NCI-H460 (cell line): ENCODE data around the gene FDX2. TPM values are rescaled to one million over a fixed set of nuclear protein-coding genes. Genes with fewer than 3 reads are reported as not detected.

Source experiments
- small RNA-seq, 2 experiments: library from RNA; depleted of rRNA; stranded (forward); fragments of <200 nt; gene quantifications; one replicate each; pipeline ENCODE3, GENCODE V24; 2014
- total RNA-seq: library from RNA; depleted of rRNA; stranded (reverse); fragments of >200 nt; shearing (Covaris generic); gene quantifications from 2 replicates; pipeline ENCODE4 v1.2.3, GENCODE V29; 2014; rRNA removed

FDX2 gene
- total RNA-seq, 1 experiment from 2014 or later, result 12.6 TPM

Small RNAs within 50 kb of the gene (small RNA-seq; reads per million reads assigned to genes)
- 0 reads per million in 2 experiments for gene AC011511.1
- 0 reads per million in 2 experiments for gene AC011511.4

Other genes with a start within 250 kb of the FDX2 start
- gene SHFL, start 229.7 kb downstream of the FDX2 start, total RNA-seq, result 9.1 and 9.4 TPM in 2 replicates
- gene ANGPTL6, start 213.3 kb downstream of the FDX2 start, total RNA-seq, result not detected in 2 replicates
- gene PPAN, start 209.7 kb downstream of the FDX2 start, total RNA-seq, result 38.5 and 39.7 TPM in 2 replicates
- gene P2RY11, start 204.3 kb downstream of the FDX2 start, total RNA-seq, result 3.6 and 6.0 TPM in 2 replicates
- 227 and 253 TPM in 2 replicates for gene EIF3G, start 196.1 kb downstream of the FDX2 start, total RNA-seq
- 49.9 and 54.2 TPM in 2 replicates for gene DNMT1, start 121.1 kb downstream of the FDX2 start, total RNA-seq
- 1.5 and 1.8 TPM in 2 replicates for gene S1PR2, start 84.7 kb downstream of the FDX2 start, total RNA-seq
- gene MRPL4, start 63.8 kb downstream of the FDX2 start, total RNA-seq, result 73.9 and 81.6 TPM in 2 replicates
- 1.1 and 1.6 TPM in 2 replicates for gene ICAM1, start 44.9 kb downstream of the FDX2 start, total RNA-seq
- not detected in 2 replicates for gene ICAM4, start 29.1 kb downstream of the FDX2 start, total RNA-seq
- 1.9 and 2.1 TPM in 2 replicates for gene ICAM5, start 26.1 kb downstream of the FDX2 start, total RNA-seq
- 1.2 and 2.8 TPM in 2 replicates for gene ZGLP1, start 6.2 kb downstream of the FDX2 start, total RNA-seq
- 9.5 and 10.7 TPM in 2 replicates for gene RAVER1, start 17.5 kb upstream of the FDX2 start, total RNA-seq
- gene ICAM3, start 23.6 kb upstream of the FDX2 start, total RNA-seq, result 5.0 and 7.4 TPM in 2 replicates
- gene TYK2, start 64.6 kb upstream of the FDX2 start, total RNA-seq, result 43.4 and 43.9 TPM in 2 replicates
- 116 and 131 TPM in 2 replicates for gene CDC37, start 87.5 kb upstream of the FDX2 start, total RNA-seq
- gene PDE4A, start 104.5 kb upstream of the FDX2 start, total RNA-seq, result 2.1 and 2.2 TPM in 2 replicates
- 65.7 and 70.5 TPM in 2 replicates for gene KEAP1, start 187.3 kb upstream of the FDX2 start, total RNA-seq
- 1.0 and 1.6 TPM in 2 replicates for gene S1PR5, start 201.4 kb upstream of the FDX2 start, total RNA-seq
- 27.4 and 38.9 TPM in 2 replicates for gene ATG4D, start 227.9 kb upstream of the FDX2 start, total RNA-seq
- gene KRI1, start 250.0 kb upstream of the FDX2 start, total RNA-seq, result 17.3 and 18.7 TPM in 2 replicates